G401 (cell line): ENCODE measurements around the gene THTPA. TPM values are rescaled to one million over a fixed set of nuclear protein-coding genes. Genes with fewer than 3 reads are reported as not detected.

Experiments used
- DNase-seq: peaks from one replicate; pipeline ENCODE4 v3.0.0-alpha.2; 2015; ENCODE audit warnings: low spot score
- in situ Hi-C: cut with HindIII; loops from 2 replicates; pipeline ENCODE4 v1.10.0; 2016; ENCODE audit warnings: low sequenced_read_pairs, mixed read lengths
- total RNA-seq: library from RNA; depleted of rRNA; stranded (reverse); fragments of >200 nt; shearing (Covaris generic); gene quantifications from 2 replicates; pipeline ENCODE4 v1.2.3, GENCODE V29; 2014

Gene THTPA
- total RNA-seq, 1 experiment from 2014 or later, result 12.9 TPM

DNA sequence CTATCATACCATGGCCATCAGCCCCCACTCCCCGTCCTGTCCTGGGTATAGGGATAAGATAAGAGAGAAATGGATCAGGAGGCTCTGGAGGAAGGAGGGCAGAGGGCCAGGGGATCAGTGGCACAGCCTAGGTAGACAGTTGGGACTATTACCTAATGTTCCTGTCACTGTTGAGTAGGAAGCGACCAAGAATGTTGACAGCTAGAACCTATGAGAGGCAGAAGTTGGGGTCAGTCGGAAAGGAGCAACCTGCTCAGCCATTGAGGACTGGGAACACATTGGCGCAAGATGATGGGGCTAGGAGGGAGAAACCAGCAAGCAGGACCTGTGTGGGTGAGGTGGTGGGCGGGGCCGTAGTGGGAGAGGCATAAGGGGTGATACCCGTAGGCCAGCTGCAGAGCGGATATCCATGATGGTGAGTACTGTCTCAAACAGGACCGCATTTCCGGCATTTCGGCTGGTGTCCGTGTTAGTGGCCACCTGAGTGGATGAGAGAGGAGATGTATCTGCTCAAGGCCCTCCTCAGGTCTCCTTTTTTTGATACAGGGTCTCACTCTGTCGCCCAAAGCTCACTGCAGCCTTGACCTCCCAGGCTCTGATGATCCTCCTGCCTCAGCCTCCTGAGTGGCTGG lies 8.2 kb downstream of the THTPA start:
- no peak for DNase-seq
- in situ Hi-C loops, result no loop called here

GRCh38 chr14:23564876-23565275 lies 8.8 kb downstream of the THTPA start:
- in situ Hi-C loops, result no loop called here
- DNase-seq, result no peak

DNA sequence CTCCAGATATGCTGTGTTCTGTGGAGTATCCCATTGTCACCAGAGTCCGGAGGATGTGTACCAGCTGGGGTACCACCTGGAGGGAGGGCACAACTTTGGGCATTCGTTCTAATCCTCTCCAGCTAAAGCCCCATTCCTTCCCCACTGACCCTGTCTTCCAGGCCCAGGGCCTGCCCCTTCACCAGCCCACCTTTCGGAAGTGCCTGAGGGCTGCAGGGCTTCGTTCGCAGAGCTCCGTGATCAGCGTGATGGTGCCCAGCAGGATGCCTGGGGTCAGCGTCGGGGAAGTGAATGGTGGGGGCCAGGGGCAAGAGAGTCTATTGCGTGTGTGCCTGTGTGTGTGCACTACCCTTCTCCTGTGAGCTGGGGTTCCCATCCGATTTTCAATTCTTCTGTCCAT lies 9.6 kb downstream of the THTPA start:
- in situ Hi-C loops, result no loop called here
- DNase-seq, result no peak

DNA sequence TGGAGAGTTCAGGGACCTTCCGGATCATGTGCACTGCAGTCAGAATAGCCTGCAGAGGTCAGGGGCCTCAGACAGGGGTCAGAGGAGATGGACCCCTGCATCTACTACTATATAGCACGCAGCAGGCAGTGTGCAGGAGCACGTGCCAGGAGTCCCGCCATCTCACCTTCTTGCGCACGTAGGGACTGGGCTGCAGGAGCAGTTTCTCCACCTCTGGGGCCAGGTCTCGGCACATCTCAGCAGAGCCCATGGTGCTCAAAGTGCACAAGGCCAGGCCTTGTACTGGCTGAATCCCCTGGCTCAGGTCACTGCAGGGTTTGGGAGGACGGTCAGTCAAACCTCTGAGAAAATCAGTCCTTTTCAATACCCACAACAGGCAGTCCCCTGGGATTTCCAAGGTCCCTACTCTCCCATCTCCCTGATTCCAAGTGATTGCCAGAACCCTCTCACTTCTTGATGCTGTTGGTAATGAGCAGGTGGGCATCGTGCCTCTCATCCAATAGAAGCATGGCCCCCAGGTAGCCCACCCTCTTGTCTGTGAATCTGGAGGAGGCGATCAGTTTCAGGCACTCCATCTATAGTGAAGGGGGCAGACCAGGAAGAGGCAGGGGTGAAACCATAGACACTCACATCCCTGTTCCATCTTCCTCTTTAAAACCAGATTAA lies 10.2 kb downstream of the THTPA start:
- in situ Hi-C loops, result no loop called here
- DNase-seq, result no peak

GRCh38 chr14:23566778-23567185 lies 10.7 kb downstream of the THTPA start:
- in situ Hi-C loops, result no loop called here
- DNase-seq, result peak; percentile 55

DNA sequence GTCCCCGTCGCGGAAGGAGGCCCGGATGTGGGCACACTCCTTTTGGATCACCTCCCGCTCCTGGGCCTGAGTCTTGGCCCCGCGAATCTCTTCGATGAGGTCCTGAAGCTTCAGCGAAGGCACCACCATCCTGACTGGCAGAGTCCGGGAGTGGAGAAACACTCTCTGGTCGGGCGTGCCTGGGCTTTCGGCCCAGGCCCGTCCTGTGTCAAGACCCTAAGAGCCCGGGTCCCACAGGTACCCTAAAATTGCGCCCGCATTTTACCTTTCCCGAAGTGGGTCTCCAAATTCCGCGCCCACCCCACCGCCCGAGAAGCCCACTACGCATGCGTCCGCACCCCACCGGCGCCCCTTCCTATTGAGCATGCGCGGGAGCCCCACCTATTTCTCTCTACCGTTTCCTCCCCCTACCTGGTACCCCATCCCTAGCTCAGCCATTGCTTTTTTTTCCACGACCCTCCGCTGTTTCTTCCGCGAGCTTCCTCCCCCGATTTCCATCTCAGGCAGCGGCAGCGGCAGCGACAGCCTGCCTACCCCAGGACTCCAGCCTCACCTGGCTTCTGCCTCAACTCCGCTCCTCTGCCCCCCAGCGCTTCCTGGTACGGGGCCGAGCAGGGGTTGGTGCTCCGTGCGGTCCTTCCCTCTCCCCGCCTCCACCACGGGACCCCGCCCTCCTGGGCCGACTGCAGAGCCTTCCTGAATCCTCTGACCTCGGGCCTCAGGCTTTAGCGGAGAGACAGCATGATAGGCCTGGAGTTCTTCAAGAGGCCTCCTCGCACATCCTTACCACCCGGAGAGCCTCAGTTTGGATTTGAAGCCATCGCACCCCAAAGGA lies 11.3 kb downstream of the THTPA start, which contains the start of gene AP1G2:
TSS of gene AP1G2 (minus strand) at position 606 of the 835 bp plus-strand sequence. CDS start at position 129, 477 bp downstream.
- DNase-seq, result peak; percentile 75

DNA sequence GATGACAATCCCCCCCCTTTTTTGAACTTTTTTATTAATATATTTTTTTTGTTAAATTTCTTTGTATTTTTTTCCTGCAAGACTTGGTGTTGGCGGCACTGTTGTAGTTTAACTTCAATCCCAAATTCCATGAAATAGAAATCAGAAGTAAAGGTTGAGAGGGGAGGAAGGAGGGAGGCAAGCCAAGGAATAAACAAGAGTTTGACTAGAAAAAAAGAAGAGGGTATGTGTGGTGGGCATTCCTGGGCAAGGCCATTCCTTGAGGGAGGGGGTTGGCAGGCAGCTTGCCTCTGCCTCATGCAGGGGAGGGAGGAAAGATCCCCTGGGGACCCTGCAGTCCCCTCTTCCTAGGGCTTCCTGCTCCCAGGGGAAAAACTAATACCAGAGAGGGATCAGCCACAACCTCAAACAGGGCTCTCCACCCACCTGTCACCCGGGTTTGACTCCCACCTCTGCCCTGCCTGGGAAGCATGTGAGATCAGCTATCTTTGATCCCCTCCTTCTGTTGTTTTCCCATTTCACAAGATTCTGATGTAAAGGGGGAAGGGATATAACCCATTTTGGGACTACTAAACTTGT lies 12.0 kb downstream of the THTPA start:
- in situ Hi-C loops, result no loop called here
- no peak for DNase-seq

More for the DNA sequence above, 11.3 kb downstream of the THTPA start, which contains the start of gene AP1G2:
- in situ Hi-C loops, result no loop called here

GRCh38 chr14:23568600-23569331 lies 12.7 kb downstream of the THTPA start:
- peak; percentile 1 for DNase-seq
- in situ Hi-C loops, result no loop called here

DNA sequence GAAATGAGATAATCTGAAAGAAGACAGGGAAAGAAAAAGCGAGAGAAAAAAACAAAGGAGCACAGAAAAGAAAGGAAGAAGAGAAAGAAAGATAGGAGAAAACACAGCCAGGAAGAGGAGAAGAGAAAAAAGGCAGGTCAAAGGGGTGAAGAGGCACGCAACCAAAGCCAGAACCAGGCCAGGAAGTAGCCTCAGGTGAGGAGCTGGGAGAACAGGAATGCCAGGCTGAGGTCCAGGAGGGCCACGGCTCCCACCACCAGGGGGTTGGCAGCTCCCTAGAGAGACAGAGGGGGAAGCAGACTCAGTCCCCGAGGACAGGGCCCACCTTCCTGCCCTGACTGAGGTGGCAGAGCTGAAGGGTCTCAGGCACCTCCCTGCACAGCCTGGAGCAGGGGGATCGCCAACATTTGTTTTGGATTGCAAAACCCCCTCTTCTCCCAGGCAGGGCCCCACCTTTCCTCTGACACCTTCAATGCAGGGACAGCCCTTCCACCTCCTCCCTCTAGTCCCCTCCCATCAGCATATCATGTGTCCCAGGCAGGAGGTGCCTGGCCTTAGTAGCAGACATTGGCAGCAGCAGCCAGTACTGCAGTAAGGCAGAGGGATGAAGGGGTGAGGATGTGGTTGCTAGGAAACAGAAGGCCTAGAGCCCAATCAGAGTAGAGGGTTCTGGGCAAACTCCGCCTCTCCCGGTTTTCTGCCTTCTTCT lies 13.5 kb downstream of the THTPA start:
- peak; percentile 97 for DNase-seq
- in situ Hi-C loops, result no loop called here

DNA sequence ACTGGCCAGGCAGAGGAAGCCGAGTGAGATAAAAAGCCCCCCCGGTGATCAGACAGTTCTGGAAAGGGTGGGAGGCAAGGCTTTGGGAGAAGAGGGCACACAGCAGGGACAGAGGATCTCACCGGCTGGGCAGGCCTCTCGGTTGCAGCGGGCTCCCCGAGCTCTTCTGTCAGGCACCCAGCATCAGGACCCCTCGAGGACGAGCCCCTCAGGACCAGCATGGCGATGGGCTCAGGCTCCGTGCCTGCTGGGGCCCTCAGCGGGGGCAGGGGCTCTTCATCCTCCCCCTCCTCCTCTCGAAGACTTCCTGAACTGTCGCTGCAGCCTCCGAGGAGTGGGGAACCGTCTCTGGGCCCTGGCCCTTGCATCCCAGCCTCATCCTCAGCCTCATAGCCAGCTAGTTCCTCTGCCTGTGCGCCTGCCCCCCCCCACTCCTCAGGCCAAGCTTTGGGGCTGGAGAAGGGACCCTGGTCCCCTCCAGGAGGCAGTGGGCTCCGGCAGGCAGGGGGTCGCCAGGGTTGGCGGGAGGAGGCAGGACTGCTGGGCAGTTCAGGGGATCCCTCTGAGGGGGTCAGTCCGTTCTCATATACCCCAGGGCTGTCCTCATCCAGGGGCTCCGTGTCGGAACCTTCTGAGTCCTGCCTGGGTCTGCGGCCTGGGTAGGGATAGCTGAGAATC lies 14.9 kb downstream of the THTPA start:
- no peak for DNase-seq
- in situ Hi-C loops, result no loop called here

GRCh38 chr14:23571701-23572523 lies 15.8 kb downstream of the THTPA start:
- in situ Hi-C loops, result no loop called here
- DNase-seq, result no peak

DNA sequence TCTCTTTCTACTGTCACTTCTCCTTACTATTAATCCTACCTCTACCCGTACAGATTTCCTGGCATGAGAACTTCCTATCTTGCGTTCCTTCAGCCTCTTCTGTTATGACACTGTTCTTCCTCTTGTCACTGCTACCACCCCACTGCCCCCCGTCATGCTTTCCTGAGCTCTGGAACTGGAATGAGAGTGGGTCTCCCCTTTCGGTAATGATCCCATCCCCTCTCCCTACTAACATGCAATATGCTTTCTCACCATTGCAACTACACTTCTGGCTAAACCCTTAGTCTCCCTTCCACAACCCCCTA lies 16.4 kb downstream of the THTPA start:
- DNase-seq, result no peak
- in situ Hi-C loops, result no loop called here

DNA sequence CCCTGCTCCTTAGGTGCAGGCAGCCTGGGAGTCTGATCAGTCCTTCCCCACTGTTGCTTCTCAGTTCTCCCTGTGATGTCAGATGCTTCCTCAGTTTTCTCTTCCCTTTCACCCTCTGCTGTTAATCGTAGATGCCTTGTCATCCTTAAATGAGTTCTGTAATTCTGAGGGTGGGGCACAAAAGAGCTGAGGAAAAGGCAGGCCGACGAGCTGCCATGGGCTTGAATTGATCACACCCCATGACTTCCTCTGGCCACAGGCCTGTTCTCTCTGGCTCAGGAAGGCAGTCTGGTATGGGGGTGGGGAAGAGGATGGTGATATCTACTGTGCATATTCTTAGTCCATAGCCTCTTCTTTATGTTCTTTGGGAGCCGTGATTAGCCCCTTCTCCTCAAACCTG lies 16.8 kb downstream of the THTPA start:
- no peak for DNase-seq
- in situ Hi-C loops, result no loop called here

DNA sequence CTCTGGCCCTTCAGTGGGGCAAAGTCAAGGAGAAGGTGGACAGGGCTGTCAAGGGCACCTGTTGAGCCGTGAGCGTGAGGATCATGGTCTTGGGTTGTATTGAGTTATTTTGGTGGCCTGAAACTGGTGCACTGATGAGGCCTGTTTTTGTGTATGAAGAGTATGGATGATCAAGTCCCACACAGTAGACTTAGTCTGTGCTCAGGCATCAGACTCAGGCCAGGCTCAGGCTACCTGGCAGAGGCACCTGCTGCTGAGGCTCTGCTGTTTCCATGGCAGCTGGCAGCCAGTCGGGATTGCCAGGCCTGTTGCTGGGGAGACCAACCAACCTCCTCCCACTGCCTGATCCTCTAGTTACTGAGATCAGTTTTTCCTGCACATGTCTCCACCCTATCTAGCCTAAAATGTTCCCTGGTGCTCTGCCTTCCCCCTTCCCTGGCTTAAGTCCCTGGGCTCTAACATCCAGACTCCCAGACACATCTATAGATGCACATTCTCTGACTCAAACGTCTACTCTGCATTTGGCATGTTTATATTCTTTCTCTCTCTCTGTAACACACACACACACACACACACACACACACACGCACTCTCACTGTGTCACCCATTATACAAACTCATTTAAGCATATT lies 17.4 kb downstream of the THTPA start:
- peak; percentile 86 for DNase-seq

DNA sequence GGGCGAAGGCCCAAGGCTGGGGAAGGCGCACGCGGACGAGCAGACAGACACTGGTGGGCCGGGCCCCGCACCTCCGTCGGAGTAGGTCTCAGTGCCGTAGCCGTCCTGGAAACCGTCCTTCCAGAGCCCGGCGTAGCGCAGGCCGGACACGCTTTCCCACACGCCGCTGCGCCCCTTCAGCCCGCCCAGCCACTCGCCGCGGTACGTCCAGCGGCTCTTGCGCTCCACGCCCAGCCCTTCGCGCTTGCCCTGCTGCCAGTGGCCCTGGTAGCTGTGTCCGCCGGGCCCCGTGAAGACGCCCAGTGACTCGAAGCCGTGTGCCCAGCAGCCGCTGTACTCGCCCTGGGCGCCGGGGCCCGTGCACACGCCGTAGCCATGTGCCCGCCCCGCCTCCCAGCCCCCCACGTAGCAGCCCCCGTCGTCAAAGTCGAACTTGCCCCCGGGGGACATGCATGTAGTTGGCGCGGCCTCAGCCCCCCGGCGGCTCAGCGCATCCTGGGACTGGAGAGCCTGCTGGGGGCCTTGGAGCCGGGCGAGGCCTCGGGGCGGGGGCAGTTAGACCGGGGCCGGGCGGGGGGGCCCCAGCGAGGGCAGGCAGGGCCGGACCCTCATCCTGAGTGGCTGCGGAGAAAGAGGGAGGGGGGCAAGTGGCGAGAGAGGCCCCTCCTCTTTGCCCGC lies 21.1 kb downstream of the THTPA start:
- in situ Hi-C loops, result no loop called here
- DNase-seq, result peak; percentile 66

More for the DNA sequence above, 17.4 kb downstream of the THTPA start:
- in situ Hi-C loops, result no loop called here

GRCh38 chr14:23577710-23578392 lies 21.8 kb downstream of the THTPA start:
- in situ Hi-C loops, result no loop called here
- DNase-seq, result no peak
